Type B pancreatic cell (in vitro differentiated cells): ENCODE data around the gene RADIL. TPM values are rescaled to one million over a fixed set of nuclear protein-coding genes. Genes with fewer than 3 reads are reported as not detected.

Source experiments
- DNase-seq: peaks from one replicate; pipeline ENCODE4 v3.0.0; 2021; ENCODE audit warnings: mixed read lengths; ENCODE audit not compliant: unreplicated experiment; ENCODE audit errors: extremely low spot score
- H3K27ac Mint-ChIP-seq: 2 replicates; pipeline ENCODE4 v1.8.0; 2021; ENCODE audit warnings: mild to moderate bottlenecking, mixed read lengths
- H3K27me3 Mint-ChIP-seq: 2 replicates; pipeline ENCODE4 v1.8.0; 2021; ENCODE audit warnings: mixed read lengths
- H3K36me3 Mint-ChIP-seq: 2 replicates; pipeline ENCODE4 v1.8.0; 2021; ENCODE audit warnings: mixed read lengths
- H3K4me1 Mint-ChIP-seq: one replicate; pipeline ENCODE4 v1.8.0; 2021; ENCODE audit warnings: mixed read lengths; ENCODE audit not compliant: unreplicated experiment
- H3K4me3 Mint-ChIP-seq: 2 replicates; pipeline ENCODE4 v1.8.0; 2021; ENCODE audit warnings: mild to moderate bottlenecking, mixed read lengths
- H3K9me3 Mint-ChIP-seq: 2 replicates; pipeline ENCODE4 v1.8.0; 2021; ENCODE audit warnings: mixed read lengths
- CTCF ChIP-seq: fragments of 200-600 bp; sonication (generic); conservative IDR thresholded peaks from 2 replicates; pipeline ENCODE4 v1.5.0; 2021; ENCODE audit warnings: antibody characterized with exemption, mild to moderate bottlenecking
- total RNA-seq: library from RNA; stranded (reverse); gene quantifications from 2 replicates; pipeline ENCODE4 v1.2.1, GENCODE V29; 2021; ENCODE audit warnings: low replicate concordance

Gene RADIL
- total RNA-seq, 1 donor from 2014 or later: 11.8 TPM

DNA sequence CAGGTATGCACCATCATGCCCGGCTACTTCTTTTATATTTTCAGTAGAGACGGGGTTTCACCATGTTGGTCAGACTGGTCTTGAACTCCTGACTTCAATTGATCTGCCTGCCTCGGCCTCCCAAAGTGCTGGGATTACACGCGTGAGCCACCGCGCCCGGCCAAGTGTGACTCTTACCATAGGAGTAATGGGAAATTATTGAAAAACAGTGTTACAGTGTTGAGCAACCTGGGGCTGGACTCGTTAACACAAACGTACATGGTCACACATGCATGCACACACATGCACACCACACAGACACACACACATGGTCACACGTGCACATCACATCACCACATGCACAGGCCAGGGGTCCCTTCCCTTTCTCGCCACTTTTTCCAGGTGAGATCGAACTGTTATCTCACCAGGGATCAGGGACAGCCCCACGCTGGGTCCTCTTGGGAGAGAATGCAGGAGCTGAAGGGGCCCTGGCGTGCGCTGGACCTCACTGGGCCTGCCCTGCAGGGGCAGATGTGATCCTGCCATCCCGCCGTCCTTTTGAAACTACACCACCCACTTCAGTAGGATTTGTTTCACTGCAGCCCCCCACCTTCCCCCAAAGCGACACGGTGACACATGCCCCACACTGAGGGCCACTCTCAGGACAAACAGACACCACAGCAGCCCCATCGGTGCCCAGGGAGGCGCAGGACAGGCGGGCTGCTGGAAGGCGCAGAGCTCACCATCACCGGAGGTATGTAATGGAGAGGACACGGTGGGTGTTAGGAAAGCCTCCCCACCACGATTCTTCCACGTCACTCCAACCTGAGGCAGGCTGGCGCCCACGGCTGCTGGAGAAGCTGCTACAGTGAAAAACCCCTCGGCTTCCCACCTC lies 10.2 kb downstream of the RADIL start:
- Mint-ChIP-seq H3K27ac (no peak overlapping the region), H3K36me3 (peaks cover 4% of the 10 kb centered on the region), H3K9me3 (no peaks in the 10 kb centered on the region), H3K4me3 (no peak overlapping the region), H3K27me3 (no peaks in the 10 kb centered on the region), H3K4me1 (peaks cover 16% of the 10 kb centered on the region)
- no peak for DNase-seq
- TF ChIP-seq CTCF: no peak

GRCh38 chr7:4871930-4872675 lies 11.4 kb downstream of the RADIL start:
- Mint-ChIP-seq H3K4me3 (peak overlapping the region; percentile 70), H3K36me3 (peaks cover 4% of the 10 kb centered on the region), H3K9me3 (no peaks in the 10 kb centered on the region), H3K27me3 (no peaks in the 10 kb centered on the region), H3K4me1 (peaks cover 16% of the 10 kb centered on the region), H3K27ac (peak overlapping the region; percentile 70)
- no peak for TF ChIP-seq CTCF
- no peak for DNase-seq

GRCh38 chr7:4871056-4871680 lies 12.3 kb downstream of the RADIL start:
- peaks cover 4% of the 10 kb centered on the region for H3K36me3 Mint-ChIP-seq
- no peak for DNase-seq
- H3K4me3 Mint-ChIP-seq: no peak overlapping the region
- no peaks in the 10 kb centered on the region for H3K27me3 Mint-ChIP-seq
- no peaks in the 10 kb centered on the region for H3K9me3 Mint-ChIP-seq
- TF ChIP-seq CTCF: no peak
- peaks cover 21% of the 10 kb centered on the region for H3K4me1 Mint-ChIP-seq
- no peak overlapping the region for H3K27ac Mint-ChIP-seq

DNA sequence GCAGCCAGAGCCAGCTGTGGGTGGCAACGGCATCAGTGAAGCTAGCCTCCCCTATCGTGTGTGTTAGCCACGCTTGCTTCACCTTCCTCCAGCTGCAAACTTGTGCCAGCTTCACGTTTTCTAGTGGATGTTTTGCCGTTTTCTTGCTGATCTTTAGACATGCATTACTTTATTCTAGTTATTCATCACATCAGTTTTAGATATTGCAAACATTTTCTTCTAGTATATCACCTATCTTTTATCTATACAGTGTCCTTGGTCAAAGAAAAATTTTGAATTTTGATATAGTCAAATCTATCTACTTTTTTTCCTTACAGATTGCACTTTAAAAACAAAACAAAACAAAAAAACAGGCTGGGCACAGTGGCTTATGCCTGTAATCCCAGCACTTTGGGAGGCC lies 15.0 kb downstream of the RADIL start:
- TF ChIP-seq CTCF: no peak
- no peaks in the 10 kb centered on the region for H3K9me3 Mint-ChIP-seq
- H3K36me3 Mint-ChIP-seq: peaks cover 4% of the 10 kb centered on the region

GRCh38 chr7:4866528-4867496 lies 16.7 kb downstream of the RADIL start:
- Mint-ChIP-seq H3K27ac (no peak overlapping the region), H3K36me3 (peaks cover 11% of the 10 kb centered on the region)

More for the DNA sequence above, 15.0 kb downstream of the RADIL start:
- Mint-ChIP-seq H3K27ac (no peak overlapping the region), H3K4me3 (no peak overlapping the region), H3K4me1 (peaks cover 21% of the 10 kb centered on the region), H3K27me3 (no peaks in the 10 kb centered on the region)
- DNase-seq: no peak

More at GRCh38 chr7:4866528-4867496, 16.7 kb downstream of the RADIL start:
- Mint-ChIP-seq H3K9me3 (peaks cover 7% of the 10 kb centered on the region), H3K4me3 (no peak overlapping the region), H3K4me1 (peaks cover 10% of the 10 kb centered on the region), H3K27me3 (no peaks in the 10 kb centered on the region)
- TF ChIP-seq CTCF: no peak
- DNase-seq: no peak
